Endothelial cell of umbilical vein (primary cell): ENCODE data around the gene DNAAF5. TPM values are rescaled to one million over a fixed set of nuclear protein-coding genes. Genes with fewer than 3 reads are reported as not detected.

ENCODE experiments used
- BruUV-seq: library from RNA; stranded (reverse); fragments of 400-500 nt; replicated peaks from 2 replicates; lab custom pipeline; 2021; lab: Mats Ljungman, UMichigan
- CTCF ChIA-PET: fragments of 300-600, 350-600 bp; sonication (Branson Sonifier 250); formaldehyde crosslinking; loops from one replicate; lab custom pipeline; 2021; ENCODE audit warnings: antibody characterized with exemption, inconsistent platforms; lab: Charles Lee
- POLR2A ChIA-PET: fragments of 300-600, 350-600 bp; sonication (Branson Sonifier 250); formaldehyde crosslinking; loops from one replicate; lab custom pipeline; 2021; ENCODE audit warnings: antibody characterized with exemption, inconsistent platforms; lab: Charles Lee
- DNase-seq: peaks from one replicate; pipeline ENCODE4 v3.0.0-alpha.2; 2011; ENCODE audit warnings: low read depth, low spot score
- FAIRE-seq: peaks from 2 replicates; lab custom pipeline; 2011; peaks lifted over from hg19 to GRCh38; lab: Jason Lieb, UNC
- H2AFZ ChIP-seq: 2 replicates; pipeline ENCODE4 v1.6.0; 2012; ENCODE audit warnings: low read depth, low read length, control low read depth, inconsistent platforms
- H3K27ac ChIP-seq: 2 replicates; pipeline ENCODE4 v1.5.1; 2011; ENCODE audit warnings: low read depth, mild to moderate bottlenecking, control low read depth, low read length, moderate library complexity; ENCODE audit not compliant: insufficient read depth
- H3K27me3 ChIP-seq, 2 experiments: 2 replicates each; pipeline versions ENCODE4 v1.6.0 to v1.6.1; 2011; ENCODE audit warnings: low read length in 2 of 2, mixed read lengths in 1 of 2; ENCODE audit not compliant: control insufficient read depth in 2 of 2, insufficient read depth in 2 of 2
- H3K36me3 ChIP-seq, 2 experiments: 2 replicates in 1 of 2; 3 replicates in 1 of 2; pipeline ENCODE4 v1.5.1; 2011; ENCODE audit warnings: low read length in 2 of 2, mild to moderate bottlenecking in 1 of 2, moderate library complexity in 1 of 2; ENCODE audit not compliant: control insufficient read depth in 2 of 2, insufficient read depth in 2 of 2; ENCODE audit errors: extremely low read depth in 1 of 2
- H3K4me1 ChIP-seq: 3 replicates; pipeline ENCODE4 v1.5.1; 2011; ENCODE audit warnings: mild to moderate bottlenecking, low read length; ENCODE audit not compliant: control insufficient read depth, insufficient read depth; ENCODE audit errors: extremely low read depth
- H3K4me2 ChIP-seq: 2 replicates; pipeline ENCODE4 v1.6.1; 2011; ENCODE audit warnings: low read length, control low read depth, mixed read lengths; ENCODE audit not compliant: insufficient read depth
- H3K4me3 ChIP-seq, 3 experiments: fragments of 200-600 bp in 1 of 3; sonication (generic), shearing (Covaris generic) in 1 of 3; replicated peaks in 1 of 3; 2 replicates each; pipeline ENCODE4 v1.5.1; 2011 to 2016; ENCODE audit warnings: control low read depth in 3 of 3, low read length in 3 of 3, mild to moderate bottlenecking in 2 of 3, inconsistent platforms in 1 of 3, low read depth in 1 of 3, moderate library complexity in 1 of 3; ENCODE audit not compliant: insufficient read depth in 1 of 3
- H3K79me2 ChIP-seq: 2 replicates; pipeline ENCODE4 v1.6.0; 2012; ENCODE audit warnings: low read length, inconsistent platforms; ENCODE audit not compliant: control insufficient read depth, insufficient read depth
- H3K9ac ChIP-seq: replicated peaks from 2 replicates; pipeline ENCODE3; 2011; ENCODE audit warnings: low read length, control low read depth; ENCODE audit not compliant: insufficient read depth; ENCODE audit errors: extremely low read depth
- H3K9me1 ChIP-seq: replicated peaks from 3 replicates; pipeline ENCODE4 v1.6.0; 2011; ENCODE audit warnings: mild to moderate bottlenecking, low read length; ENCODE audit not compliant: control insufficient read depth, insufficient read depth; ENCODE audit errors: extremely low read depth
- H3K9me3 ChIP-seq: replicated peaks from 2 replicates; pipeline ENCODE4 v1.5.1; 2012; ENCODE audit warnings: low read length, inconsistent platforms; ENCODE audit not compliant: control insufficient read depth, insufficient read depth
- H4K20me1 ChIP-seq: replicated peaks from 2 replicates; pipeline ENCODE3; 2011; ENCODE audit warnings: mild to moderate bottlenecking, low read length; ENCODE audit not compliant: control insufficient read depth, insufficient read depth; ENCODE audit errors: extremely low read depth
- FOS ChIP-seq: IDR thresholded peaks from 2 replicates; pipeline ENCODE4 v1.6.1; 2011; ENCODE audit warnings: mild to moderate bottlenecking, low read length, moderate library complexity, borderline replicate concordance; ENCODE audit not compliant: insufficient read depth
- JUN ChIP-seq: IDR thresholded peaks from 2 replicates; pipeline ENCODE4 v1.6.1; 2011; ENCODE audit warnings: borderline replicate concordance, low read depth; ENCODE audit not compliant: insufficient read length, insufficient read depth
- MYC ChIP-seq: IDR thresholded peaks from one replicate; pipeline ENCODE4 v1.6.1; 2011; ENCODE audit warnings: mild to moderate bottlenecking, low read depth, low read length
- POLR2AphosphoS5 ChIP-seq: IDR thresholded peaks from 2 replicates; pipeline ENCODE4 v1.6.1; 2012; ENCODE audit warnings: low read depth, mild to moderate bottlenecking, control low read depth, low read length, moderate library complexity; ENCODE audit not compliant: insufficient read depth
- dilution Hi-C: fragments of 300-500 bp; cut with MboI; formaldehyde crosslinking; loops from one replicate; pipeline ENCODE4 v1.15.0; 2019; ENCODE audit warnings: low sequenced_read_pairs; ENCODE audit not compliant: extremely low pct_ligation_motif_present
- intact Hi-C: fragments of 100-400 bp; cut with micrococcal nuclease; formaldehyde crosslinking; loops from one replicate; pipeline ENCODE4 v1.10.0; 2022
- polyA plus RNA-seq, 4 experiments: library from polyadenylated mRNA; depleted of rRNA in 3 of 4; stranded (reverse) in 3 of 4; unstranded in 1 of 4; fragments of >200 nt; gene quantifications; 2 replicates each; pipeline versions ENCODE4 v1.2.1 to v1.2.3, GENCODE V29; 2011 to 2012; ENCODE audit warnings: missing spikeins in 1 of 4
- total RNA-seq: library from RNA; stranded (reverse); gene quantifications from 2 replicates; pipeline ENCODE4 v1.2.3, GENCODE V29; 2021
- TF ChIP-seq, protein P1 (sequence below): IDR thresholded peaks from 2 replicates; pipeline ENCODE4 v1.6.1; 2011; ENCODE audit not compliant: insufficient read depth, insufficient read length
- TF ChIP-seq, protein P2 (sequence below), 2 donors: IDR thresholded peaks; 1 replicate in 1 of 2; 2 replicates in 1 of 2; pipeline ENCODE4 v1.5.1; 2011; ENCODE audit warnings: low read length in 2 of 2, mild to moderate bottlenecking in 2 of 2, moderate library complexity in 2 of 2, control low read depth in 1 of 2, inconsistent platforms in 1 of 2, low read depth in 1 of 2; ENCODE audit not compliant: insufficient read depth in 1 of 2; ENCODE audit errors: extremely low read depth in 1 of 2

Gene DNAAF5
- total and polyA plus RNA-seq, 2 donors (not counting 3 experiments of a cell fraction or from before 2014, with no cell fraction given), result 49.3 to 65.5 TPM

DNA sequence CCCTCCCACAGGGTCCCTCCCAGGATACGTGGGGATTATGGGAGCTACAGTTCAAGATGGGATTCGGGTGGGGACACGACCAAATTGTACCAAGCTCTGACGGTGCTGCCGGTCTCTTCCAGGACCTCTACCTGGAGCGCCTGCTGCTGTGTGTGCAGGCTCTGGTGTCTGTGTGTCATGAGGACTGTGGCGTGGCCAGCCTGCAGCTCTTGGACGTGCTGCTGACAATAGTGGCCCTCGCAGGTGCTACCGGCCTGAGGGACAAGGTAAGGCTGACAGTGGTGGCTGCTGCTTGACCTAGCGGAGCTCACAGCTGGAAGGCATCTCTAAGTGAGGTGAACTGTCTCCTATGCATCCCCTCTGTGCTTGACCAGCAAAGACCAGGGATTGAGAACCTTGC is 35.1 kb downstream of the DNAAF5 start:
- Histone ChIP-seq H3K27ac (no peak overlapping the region), H3K4me3 (no peak overlapping the region), H3K9me3 (no peaks in the 10 kb centered on the region), H3K79me2 (no peaks in the 10 kb centered on the region), H3K9me1 (no peaks in the 10 kb centered on the region), H3K4me1 (no peaks in the 10 kb centered on the region), H3K36me3 (peaks cover 10 to 39% of the 10 kb centered on the region in 2 experiments), H4K20me1 (no peaks in the 10 kb centered on the region), H3K27me3 (no peaks in the 10 kb centered on the region), H3K4me2 (no peak overlapping the region), H3K9ac (no peak overlapping the region), H2AFZ (no peak overlapping the region)
- BruUV-seq, result no TSS peak
- intact Hi-C loops (no loop called here), dilution Hi-C loops (no loop called here)
- ChIA-PET POLR2A (no interaction called here), CTCF (interaction anchor here (0.9 kb wide), 1 partner anchor 440 kb away, joined by 3 read pairs; no protein-coding TSS in a partner anchor)
- TF ChIP-seq JUN, result no peak
- no peak for DNase-seq
- FAIRE-seq, result no peak

DNA sequence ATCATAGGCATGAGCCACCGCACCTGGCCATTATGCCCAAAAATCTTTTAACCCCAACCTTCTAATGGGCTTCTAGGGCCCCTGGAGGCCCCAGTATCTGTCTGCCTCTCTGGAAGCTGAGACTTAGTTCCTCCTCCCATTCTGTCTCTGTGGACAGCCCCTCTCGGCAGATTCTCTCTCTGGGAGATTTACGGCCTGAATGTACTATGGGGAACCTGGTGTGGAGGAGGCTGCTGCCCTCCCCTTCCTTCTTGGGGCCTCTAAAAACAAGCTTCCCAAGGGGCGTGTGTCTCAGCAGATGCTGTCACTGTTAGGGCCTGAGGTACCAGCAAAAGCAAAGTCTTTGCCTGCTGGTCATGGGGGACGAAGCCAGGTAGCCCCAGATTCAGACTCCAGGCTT is 36.4 kb downstream of the DNAAF5 start:
- no peaks in the 10 kb centered on the region for H3K27me3 ChIP-seq
- no peak overlapping the region for H3K4me3 ChIP-seq
- peaks cover 4 to 26% of the 10 kb centered on the region in 2 experiments for H3K36me3 ChIP-seq
- TF ChIP-seq FOS (no peak), POLR2AphosphoS5 (no peak), MYC (no peak)
- TF ChIP-seq, protein P1, sequence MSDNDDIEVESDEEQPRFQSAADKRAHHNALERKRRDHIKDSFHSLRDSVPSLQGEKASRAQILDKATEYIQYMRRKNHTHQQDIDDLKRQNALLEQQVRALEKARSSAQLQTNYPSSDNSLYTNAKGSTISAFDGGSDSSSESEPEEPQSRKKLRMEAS, result no peak
- TF ChIP-seq, protein P2, sequence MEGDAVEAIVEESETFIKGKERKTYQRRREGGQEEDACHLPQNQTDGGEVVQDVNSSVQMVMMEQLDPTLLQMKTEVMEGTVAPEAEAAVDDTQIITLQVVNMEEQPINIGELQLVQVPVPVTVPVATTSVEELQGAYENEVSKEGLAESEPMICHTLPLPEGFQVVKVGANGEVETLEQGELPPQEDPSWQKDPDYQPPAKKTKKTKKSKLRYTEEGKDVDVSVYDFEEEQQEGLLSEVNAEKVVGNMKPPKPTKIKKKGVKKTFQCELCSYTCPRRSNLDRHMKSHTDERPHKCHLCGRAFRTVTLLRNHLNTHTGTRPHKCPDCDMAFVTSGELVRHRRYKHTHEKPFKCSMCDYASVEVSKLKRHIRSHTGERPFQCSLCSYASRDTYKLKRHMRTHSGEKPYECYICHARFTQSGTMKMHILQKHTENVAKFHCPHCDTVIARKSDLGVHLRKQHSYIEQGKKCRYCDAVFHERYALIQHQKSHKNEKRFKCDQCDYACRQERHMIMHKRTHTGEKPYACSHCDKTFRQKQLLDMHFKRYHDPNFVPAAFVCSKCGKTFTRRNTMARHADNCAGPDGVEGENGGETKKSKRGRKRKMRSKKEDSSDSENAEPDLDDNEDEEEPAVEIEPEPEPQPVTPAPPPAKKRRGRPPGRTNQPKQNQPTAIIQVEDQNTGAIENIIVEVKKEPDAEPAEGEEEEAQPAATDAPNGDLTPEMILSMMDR (IDR thresholded peaks at IDR 0.05; ENCODE audit: extremely low read depth in 1 of 2, insufficient read depth in 1 of 2, low read depth in 1 of 2, low read length in 2 of 2), result no peak
- CTCF ChIA-PET, result interaction anchor here (1.1 kb wide), 1 partner anchor 10 kb away, joined by 3 read pairs; no protein-coding TSS in a partner anchor
- no peak for FAIRE-seq
- POLR2A ChIA-PET, result no interaction called here
- H3K4me2 ChIP-seq, result no peak overlapping the region
- H3K4me1 ChIP-seq, result no peaks in the 10 kb centered on the region
- no peaks in the 10 kb centered on the region for H4K20me1 ChIP-seq
- no peak overlapping the region for H3K9ac ChIP-seq
- no peaks in the 10 kb centered on the region for H3K9me1 ChIP-seq
- no peaks in the 10 kb centered on the region for H3K9me3 ChIP-seq
- intact Hi-C loops, result no loop called here
- no peak overlapping the region for H2AFZ ChIP-seq
- H3K27ac ChIP-seq, result no peak overlapping the region
- DNase-seq, result no peak
- BruUV-seq, result no TSS peak
- dilution Hi-C loops, result no loop called here
- H3K79me2 ChIP-seq, result no peaks in the 10 kb centered on the region
